SK-N-SH (cell line): ENCODE results near the gene GTF2H4. TPM values are rescaled to one million over a fixed set of nuclear protein-coding genes. Genes with fewer than 3 reads are reported as not detected.

Source experiments
- CTCF ChIA-PET: fragments of 300-600, 350-600 bp; formaldehyde crosslinking; extraction: SDS; loops from one replicate; lab custom pipeline; 2021; lab: Yijun Ruan, JAX
- POLR2A ChIA-PET: fragments of 350-600 bp; sonication (Branson Sonifier 250); formaldehyde crosslinking; extraction: SDS; loops from one replicate; lab custom pipeline; 2020; ENCODE audit warnings: antibody characterized with exemption, inconsistent platforms; lab: Yijun Ruan, JAX
- DNase-seq: peaks from one replicate; pipeline ENCODE4 v3.0.0; 2012
- H2AFZ ChIP-seq: fragments of 200-600 bp; sonication (generic); 2 replicates; pipeline ENCODE4 v1.8.1; 2016; ENCODE audit warnings: antibody characterized with exemption, mild to moderate bottlenecking, low read depth
- H3F3A ChIP-seq: fragments of 200-600 bp; sonication (generic); replicated peaks from 2 replicates; pipeline ENCODE3; 2016; ENCODE audit warnings: antibody characterized with exemption, mild to moderate bottlenecking; ENCODE audit not compliant: insufficient read depth
- H3K27ac ChIP-seq, 2 experiments: fragments of 200-500 bp in 1 of 2; fragments of 200-600 bp in 1 of 2; sonication (Bioruptor generic) in 1 of 2; sonication (generic), shearing (Covaris generic) in 1 of 2; 2 replicates each; pipeline versions ENCODE4 v1.5.1 to v1.6.1; 2014 to 2016; ENCODE audit warnings: low read depth in 2 of 2, inconsistent platforms in 1 of 2, low read length in 1 of 2, mild to moderate bottlenecking in 1 of 2, mixed read lengths in 1 of 2
- H3K27me3 ChIP-seq: fragments of 200-600 bp; sonication (generic), shearing (Covaris generic); 2 replicates; pipeline ENCODE4 v1.6.1; 2016; ENCODE audit warnings: mixed run types; ENCODE audit not compliant: insufficient read depth
- H3K36me3 ChIP-seq, 2 experiments: fragments of 200-500 bp in 1 of 2; fragments of 200-600 bp in 1 of 2; sonication (Bioruptor generic) in 1 of 2; sonication (generic) in 1 of 2; replicated peaks in 1 of 2; 2 replicates each; pipeline versions ENCODE3 to v1.5.1; 2014 to 2016; ENCODE audit warnings: low read length in 1 of 2, mild to moderate bottlenecking in 1 of 2; ENCODE audit not compliant: insufficient read depth in 2 of 2, control insufficient read depth in 1 of 2
- H3K4me1 ChIP-seq, 2 experiments: fragments of 200-500 bp in 1 of 2; fragments of 200-600 bp in 1 of 2; sonication (Bioruptor generic) in 1 of 2; sonication (generic), shearing (Covaris generic) in 1 of 2; 2 replicates each; pipeline versions ENCODE4 v1.5.1 to v1.6.1; 2014 to 2016; ENCODE audit warnings: low read depth in 1 of 2, low read length in 1 of 2, mixed run types in 1 of 2; ENCODE audit not compliant: insufficient read depth in 2 of 2, control insufficient read depth in 1 of 2
- H3K4me2 ChIP-seq: fragments of 200-600 bp; sonication (generic), shearing (Covaris generic); 2 replicates; pipeline ENCODE4 v1.6.1; 2017; ENCODE audit warnings: mixed run types
- H3K4me3 ChIP-seq, 2 experiments: fragments of 200-500 bp in 1 of 2; fragments of 200-600 bp in 1 of 2; sonication (Bioruptor generic) in 1 of 2; sonication (generic), shearing (Covaris generic) in 1 of 2; 2 replicates each; pipeline versions ENCODE4 v1.5.1 to v1.8.1; 2014 to 2016; ENCODE audit warnings: low read depth in 2 of 2, inconsistent platforms in 1 of 2, low read length in 1 of 2, mild to moderate bottlenecking in 1 of 2, mixed read lengths in 1 of 2, moderate library complexity in 1 of 2
- H3K79me2 ChIP-seq: fragments of 200-600 bp; sonication (generic); 2 replicates; pipeline ENCODE4 v1.8.1; 2017; ENCODE audit warnings: mild to moderate bottlenecking; ENCODE audit not compliant: insufficient read depth
- H3K9ac ChIP-seq: fragments of 200-600 bp; sonication (generic); 2 replicates; pipeline ENCODE4 v1.6.1; 2017; ENCODE audit warnings: mixed run types
- H3K9me2 ChIP-seq: fragments of 200-600 bp; sonication (generic); 2 replicates; pipeline ENCODE4 v1.6.1; 2017; ENCODE audit warnings: mixed run types
- H3K9me3 ChIP-seq: fragments of 200-600 bp; sonication (generic); 2 replicates; pipeline ENCODE4 v1.6.1; 2017; ENCODE audit warnings: mixed run types, mild to moderate bottlenecking, moderate library complexity
- H4K20me1 ChIP-seq: fragments of 200-600 bp; sonication (generic); 2 replicates; pipeline ENCODE4 v1.6.1; 2017; ENCODE audit warnings: mild to moderate bottlenecking, mixed run types; ENCODE audit not compliant: insufficient read depth
- ELF1 ChIP-seq: IDR thresholded peaks from 2 replicates; pipeline ENCODE4 v1.4.0; 2012
- EP300 ChIP-seq, 2 experiments: IDR thresholded peaks; 2 replicates each; pipeline versions ENCODE4 v1.4.0 to v1.6.1; 2012; ENCODE audit warnings: borderline replicate concordance in 1 of 2, low read depth in 1 of 2, low read length in 1 of 2
- EZH2phosphoT487 ChIP-seq: fragments of 200-600 bp; sonication (generic); IDR thresholded peaks from 2 replicates; pipeline ENCODE4 v1.6.1; 2017; ENCODE audit warnings: low read depth, mixed run types, mild to moderate bottlenecking, antibody characterized with exemption, moderate library complexity, borderline replicate concordance
- FOSL2 ChIP-seq: IDR thresholded peaks from 2 replicates; pipeline ENCODE4 v1.4.0; 2012; ENCODE audit warnings: low read depth, mild to moderate bottlenecking, moderate library complexity, borderline replicate concordance
- FOXJ3 ChIP-seq: sonication (generic); formaldehyde crosslinking; IDR thresholded peaks from 2 replicates; pipeline ENCODE4 v1.5.1; 2020; ENCODE audit warnings: mild to moderate bottlenecking, missing genetic modification reagents
- MXI1 ChIP-seq: IDR thresholded peaks from 2 replicates; pipeline ENCODE4 v1.6.1; 2012; ENCODE audit warnings: mild to moderate bottlenecking, low read depth, low read length, improper control_type of control experiment
- NRF1 ChIP-seq: IDR thresholded peaks from 2 replicates; pipeline ENCODE4 v1.6.1; 2012; ENCODE audit warnings: low read depth, mild to moderate bottlenecking, low read length
- POLR2AphosphoS5 ChIP-seq: IDR thresholded peaks from 2 replicates; pipeline ENCODE4 v1.6.1; 2012; ENCODE audit warnings: low read depth, low read length
- RFX5 ChIP-seq: IDR thresholded peaks from 2 replicates; pipeline ENCODE4 v1.6.1; 2012; ENCODE audit warnings: mild to moderate bottlenecking, improper control_type of control experiment, low read length
- WGBS: methylation state at CpG from one replicate; pipeline ENCODE4 v1.1.6; 2017; ENCODE audit warnings: low lambda C conversion rate; 5-methylcytosine and 5-hydroxymethylcytosine counted together
- polyA plus RNA-seq, 3 experiments: library from polyadenylated mRNA; depleted of rRNA; stranded (reverse); fragments of >200 nt; gene quantifications; 2 replicates each; pipeline ENCODE4 v1.2.3, GENCODE V29; 2012
- TF ChIP-seq, protein P1 (sequence below): IDR thresholded peaks from 2 replicates; pipeline ENCODE4; 2012
- TF ChIP-seq, protein P2 (sequence below): IDR thresholded peaks from 2 replicates; pipeline ENCODE4 v1.6.1; 2012; ENCODE audit warnings: mild to moderate bottlenecking, low read depth, low read length, moderate library complexity

Gene GTF2H4
- polyA plus RNA-seq, 1 of the 3 experiments (the other 2 are of a cell fraction), result 30.7 TPM

DNA sequence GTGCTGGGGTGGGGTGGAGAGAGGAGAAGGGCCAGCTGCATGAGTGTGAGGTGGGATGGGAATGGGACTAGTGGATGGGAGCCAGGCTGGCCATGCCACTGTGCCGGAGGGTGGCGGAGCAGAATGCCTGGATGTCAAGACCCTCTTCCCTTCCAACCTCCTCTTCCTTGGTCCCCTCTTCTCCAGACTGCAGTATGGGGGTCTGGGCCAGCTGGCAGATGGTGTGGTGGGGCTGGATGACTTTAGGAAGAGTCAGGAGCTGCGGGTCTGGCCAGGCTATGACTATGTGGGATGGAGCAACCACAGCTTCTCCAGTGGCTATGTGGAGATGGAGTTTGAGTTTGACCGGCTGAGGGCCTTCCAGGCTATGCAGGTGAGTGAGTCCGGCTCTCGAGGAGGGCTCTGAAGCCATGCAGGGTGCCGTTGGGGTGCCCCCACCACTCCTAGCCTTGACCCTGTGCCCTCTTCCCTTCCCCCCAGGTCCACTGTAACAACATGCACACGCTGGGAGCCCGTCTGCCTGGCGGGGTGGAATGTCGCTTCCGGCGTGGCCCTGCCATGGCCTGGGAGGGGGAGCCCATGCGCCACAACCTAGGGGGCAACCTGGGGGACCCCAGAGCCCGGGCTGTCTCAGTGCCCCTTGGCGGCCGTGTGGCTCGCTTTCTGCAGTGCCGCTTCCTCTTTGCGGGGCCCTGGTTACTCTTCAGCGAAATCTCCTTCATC, 16.0 kb upstream of the GTF2H4 start:
- Histone ChIP-seq H3K4me3 (no peak overlapping the region), H3K79me2 (peaks cover 38% of the 10 kb centered on the region), H3K36me3 (peaks cover 10 to 55% of the 10 kb centered on the region in 2 experiments), H3K4me1 (peaks cover 7 to 13% of the 10 kb centered on the region in 2 experiments; a peak in 2 of 4 replicates), H3K27ac (no peak overlapping the region), H2AFZ (no peak overlapping the region), H3K9me3 (no peaks in the 10 kb centered on the region), H3K9ac (no peak overlapping the region), H3K9me2 (no peaks in the 10 kb centered on the region), H3F3A (peaks cover 13% of the 10 kb centered on the region), H3K4me2 (no peak overlapping the region), H4K20me1 (no peaks in the 10 kb centered on the region), H3K27me3 (no peaks in the 10 kb centered on the region)
- TF ChIP-seq POLR2AphosphoS5 (no peak), NRF1 (no peak), ELF1 (no peak), FOSL2 (no peak), FOXJ3 (no peak), EP300 (IDR thresholded peaks at IDR 0.05; ENCODE audit: borderline replicate concordance in 1 of 2, low read depth in 1 of 2, low read length in 1 of 2) (no peak), MXI1 (no peak), RFX5 (no peak), EZH2phosphoT487 (no peak)
- TF ChIP-seq, protein P1, sequence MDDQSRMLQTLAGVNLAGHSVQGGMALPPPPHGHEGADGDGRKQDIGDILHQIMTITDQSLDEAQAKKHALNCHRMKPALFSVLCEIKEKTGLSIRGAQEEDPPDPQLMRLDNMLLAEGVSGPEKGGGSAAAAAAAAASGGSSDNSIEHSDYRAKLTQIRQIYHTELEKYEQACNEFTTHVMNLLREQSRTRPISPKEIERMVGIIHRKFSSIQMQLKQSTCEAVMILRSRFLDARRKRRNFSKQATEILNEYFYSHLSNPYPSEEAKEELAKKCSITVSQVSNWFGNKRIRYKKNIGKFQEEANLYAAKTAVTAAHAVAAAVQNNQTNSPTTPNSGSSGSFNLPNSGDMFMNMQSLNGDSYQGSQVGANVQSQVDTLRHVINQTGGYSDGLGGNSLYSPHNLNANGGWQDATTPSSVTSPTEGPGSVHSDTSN, result no peak
- TF ChIP-seq, protein P2, sequence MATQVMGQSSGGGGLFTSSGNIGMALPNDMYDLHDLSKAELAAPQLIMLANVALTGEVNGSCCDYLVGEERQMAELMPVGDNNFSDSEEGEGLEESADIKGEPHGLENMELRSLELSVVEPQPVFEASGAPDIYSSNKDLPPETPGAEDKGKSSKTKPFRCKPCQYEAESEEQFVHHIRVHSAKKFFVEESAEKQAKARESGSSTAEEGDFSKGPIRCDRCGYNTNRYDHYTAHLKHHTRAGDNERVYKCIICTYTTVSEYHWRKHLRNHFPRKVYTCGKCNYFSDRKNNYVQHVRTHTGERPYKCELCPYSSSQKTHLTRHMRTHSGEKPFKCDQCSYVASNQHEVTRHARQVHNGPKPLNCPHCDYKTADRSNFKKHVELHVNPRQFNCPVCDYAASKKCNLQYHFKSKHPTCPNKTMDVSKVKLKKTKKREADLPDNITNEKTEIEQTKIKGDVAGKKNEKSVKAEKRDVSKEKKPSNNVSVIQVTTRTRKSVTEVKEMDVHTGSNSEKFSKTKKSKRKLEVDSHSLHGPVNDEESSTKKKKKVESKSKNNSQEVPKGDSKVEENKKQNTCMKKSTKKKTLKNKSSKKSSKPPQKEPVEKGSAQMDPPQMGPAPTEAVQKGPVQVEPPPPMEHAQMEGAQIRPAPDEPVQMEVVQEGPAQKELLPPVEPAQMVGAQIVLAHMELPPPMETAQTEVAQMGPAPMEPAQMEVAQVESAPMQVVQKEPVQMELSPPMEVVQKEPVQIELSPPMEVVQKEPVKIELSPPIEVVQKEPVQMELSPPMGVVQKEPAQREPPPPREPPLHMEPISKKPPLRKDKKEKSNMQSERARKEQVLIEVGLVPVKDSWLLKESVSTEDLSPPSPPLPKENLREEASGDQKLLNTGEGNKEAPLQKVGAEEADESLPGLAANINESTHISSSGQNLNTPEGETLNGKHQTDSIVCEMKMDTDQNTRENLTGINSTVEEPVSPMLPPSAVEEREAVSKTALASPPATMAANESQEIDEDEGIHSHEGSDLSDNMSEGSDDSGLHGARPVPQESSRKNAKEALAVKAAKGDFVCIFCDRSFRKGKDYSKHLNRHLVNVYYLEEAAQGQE, result no peak
- CTCF ChIA-PET, result interaction anchor here (0.9 kb wide), 1 partner anchor 195 kb away, joined by 3 read pairs; no protein-coding TSS in a partner anchor
- DNase-seq, result peak; percentile 12
- POLR2A ChIA-PET, result no interaction called here
- 93% methylated on average over 17 of the region's 21 CpGs for WGBS
